Mammary epithelial cell (primary cell): Measurements from ENCODE around the gene KIF21B.

Experiments used
- EZH2 ChIP-seq: IDR thresholded peaks from 2 replicates; pipeline ENCODE4 v1.6.1; 2012; ENCODE audit warnings: low read length, inconsistent platforms, borderline replicate concordance
- TF ChIP-seq, protein P1 (sequence below), 2 donors: IDR thresholded peaks in 1 of 2; conservative IDR thresholded peaks in 1 of 2; 2 replicates each; pipeline ENCODE4 v1.5.1; 2011 to 2012; ENCODE audit warnings: inconsistent platforms in 2 of 2, low read length in 2 of 2, mild to moderate bottlenecking in 2 of 2, control low read depth in 1 of 2, low read depth in 1 of 2; ENCODE audit not compliant: insufficient read depth in 1 of 2; ENCODE audit errors: extremely low read depth in 1 of 2

DNA sequence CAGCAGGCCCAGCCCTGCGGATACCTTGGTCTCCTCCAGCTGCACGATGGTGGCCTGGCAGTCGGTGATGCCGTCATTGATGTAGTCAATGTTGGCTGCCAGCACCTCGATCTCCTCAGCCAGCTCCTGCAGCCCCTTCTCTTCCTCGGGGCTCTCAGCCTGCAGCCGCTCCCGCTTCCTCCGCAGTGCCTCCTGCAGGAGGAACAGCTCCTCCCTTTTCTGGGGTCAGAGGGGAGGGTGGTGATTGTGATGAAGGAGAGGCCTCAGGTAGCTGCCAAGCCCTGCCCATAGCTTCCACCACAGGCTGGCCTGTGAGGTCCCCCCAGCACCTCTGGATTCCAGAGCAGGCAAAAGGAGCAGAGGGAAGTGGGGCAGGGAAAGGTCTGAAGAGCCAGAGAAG is 33.4 kb downstream of the KIF21B start:
- TF ChIP-seq, protein P1, sequence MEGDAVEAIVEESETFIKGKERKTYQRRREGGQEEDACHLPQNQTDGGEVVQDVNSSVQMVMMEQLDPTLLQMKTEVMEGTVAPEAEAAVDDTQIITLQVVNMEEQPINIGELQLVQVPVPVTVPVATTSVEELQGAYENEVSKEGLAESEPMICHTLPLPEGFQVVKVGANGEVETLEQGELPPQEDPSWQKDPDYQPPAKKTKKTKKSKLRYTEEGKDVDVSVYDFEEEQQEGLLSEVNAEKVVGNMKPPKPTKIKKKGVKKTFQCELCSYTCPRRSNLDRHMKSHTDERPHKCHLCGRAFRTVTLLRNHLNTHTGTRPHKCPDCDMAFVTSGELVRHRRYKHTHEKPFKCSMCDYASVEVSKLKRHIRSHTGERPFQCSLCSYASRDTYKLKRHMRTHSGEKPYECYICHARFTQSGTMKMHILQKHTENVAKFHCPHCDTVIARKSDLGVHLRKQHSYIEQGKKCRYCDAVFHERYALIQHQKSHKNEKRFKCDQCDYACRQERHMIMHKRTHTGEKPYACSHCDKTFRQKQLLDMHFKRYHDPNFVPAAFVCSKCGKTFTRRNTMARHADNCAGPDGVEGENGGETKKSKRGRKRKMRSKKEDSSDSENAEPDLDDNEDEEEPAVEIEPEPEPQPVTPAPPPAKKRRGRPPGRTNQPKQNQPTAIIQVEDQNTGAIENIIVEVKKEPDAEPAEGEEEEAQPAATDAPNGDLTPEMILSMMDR (conservative IDR thresholded peaks at IDR 0.05 in 1 of 2, IDR thresholded peaks at IDR 0.05 in 1 of 2; ENCODE audit: extremely low read depth in 1 of 2, insufficient read depth in 1 of 2, low read depth in 1 of 2, low read length in 2 of 2), result no peak
- no peak for TF ChIP-seq EZH2
